ENCODE data around the gene PDE6H. TPM values are rescaled to one million over a fixed set of nuclear protein-coding genes. Genes with fewer than 3 reads are reported as not detected.
A peak's percentile ranks its signal among the peaks of the same experiment; 100 is the strongest.

Gene PDE6H
- total and polyA plus RNA-seq, 7 experiments from 2014 or later, result 2.7 TPM; not detected in 6

GRCh38 chr12:14956905-14957304 is 15.9 kb upstream of the PDE6H start:
- Mint-ChIP-seq H3K4me3 (peak overlapping the region; percentile 88 to 100 (median 97)), H3K27ac (peak overlapping the region; percentile 91 to 98 (median 96)), H3K27me3 (peaks cover 0 to 2% (median 0%) of the 10 kb centered on the region in 5 donors), H3K36me3 (peaks cover 7 to 56% (median 49%) of the 10 kb centered on the region in 5 donors), H3K9me3 (peaks cover 0 to 8% (median 0%) of the 10 kb centered on the region in 11 donors), H3K4me1 (peaks cover 40 to 65% (median 60%) of the 10 kb centered on the region in 7 donors)
- Histone ChIP-seq H3K27me3 (ENCODE audit: control insufficient read depth in 2 of 2, insufficient read depth in 2 of 2, low read length in 2 of 2) (no peaks in the 10 kb centered on the region), H3K27ac (ENCODE audit: low read depth, low read length) (peak overlapping the region; percentile 96), H3K9me3 (ENCODE audit: control insufficient read depth in 2 of 3, low read length in 3 of 3) (no peaks in the 10 kb centered on the region), H3K36me3 (ENCODE audit: control insufficient read depth in 2 of 3, insufficient read depth in 3 of 3, low read length in 3 of 3) (peaks cover 3 to 23% (median 4%) of the 10 kb centered on the region in 3 experiments), H3K4me3 (ENCODE audit: low read length) (peak overlapping the region; percentile 84), H3K4me1 (ENCODE audit: control insufficient read depth in 2 of 2, insufficient read depth in 2 of 2, low read length in 2 of 2) (peaks cover 34 to 59% of the 10 kb centered on the region in 2 donors)
- ChIA-PET POLR2A (interaction anchor here (0.6 to 7.0 kb wide), 13 partner anchors 10 to 186 kb away, joined by 3 to 115 read pairs (median 7); partner anchors contain the start of genes C12orf60, ERP27 and WBP11), CTCF (interaction anchor here (0.6 to 2.8 kb wide), 3 partner anchors 11 to 123 kb away, joined by 3 to 11 read pairs (median 3); no protein-coding TSS in a partner anchor)
- intact Hi-C loops (cut with micrococcal nuclease), result loop anchor here in 1 of 2 donors (5.0 kb wide), 1 partner anchor 95 kb away; no protein-coding TSS in a partner anchor
- no peak for DNase-seq
- no peak for ATAC-seq

- peaks cover 0 to 2% (median 0%) of the 10 kb centered on the region in 5 donors for H3K27me3 Mint-ChIP-seq
- Histone ChIP-seq H3K27ac (ENCODE audit: low read depth, low read length) (peak overlapping the region; percentile 96), H3K4me3 (ENCODE audit: low read length) (peak overlapping the region; percentile 84), H3K4me1 (ENCODE audit: control insufficient read depth in 2 of 2, insufficient read depth in 2 of 2, low read length in 2 of 2) (peaks cover 37 to 55% of the 10 kb centered on the region in 2 donors), H3K27me3 (ENCODE audit: control insufficient read depth in 2 of 2, insufficient read depth in 2 of 2, low read length in 2 of 2) (no peaks in the 10 kb centered on the region), H3K9me3 (ENCODE audit: control insufficient read depth in 2 of 3, low read length in 3 of 3) (no peaks in the 10 kb centered on the region), H3K36me3 (ENCODE audit: control insufficient read depth in 2 of 3, insufficient read depth in 3 of 3, low read length in 3 of 3) (peaks cover 3 to 23% (median 4%) of the 10 kb centered on the region in 3 experiments)
- ATAC-seq (no peak), DNase-seq (no peak)
- intact Hi-C loops (cut with micrococcal nuclease), result loop anchor here in 1 of 2 donors (2.0 to 5.0 kb wide), 2 partner anchors 95 to 589 kb away; no protein-coding TSS in a partner anchor
- peaks cover 36 to 65% (median 55%) of the 10 kb centered on the region in 7 donors for H3K4me1 Mint-ChIP-seq
- peaks cover 7 to 53% (median 43%) of the 10 kb centered on the region in 5 donors for H3K36me3 Mint-ChIP-seq
- H3K9me3 Mint-ChIP-seq, result peaks cover 0 to 8% (median 0%) of the 10 kb centered on the region in 11 donors
- H3K27ac Mint-ChIP-seq, result peak overlapping the region; percentile 94 to 100 (median 97)
- peak overlapping the region; percentile 88 to 100 (median 97) for H3K4me3 Mint-ChIP-seq
- ChIA-PET POLR2A (interaction anchor here (0.6 to 7.0 kb wide), 14 partner anchors 8 to 187 kb away, joined by 3 to 115 read pairs (median 7); partner anchors contain the start of genes C12orf60, ERP27 and WBP11), CTCF (interaction anchor here (0.6 to 2.8 kb wide), 2 partner anchors 10 to 38 kb away, joined by 3 to 11 read pairs; no protein-coding TSS in a partner anchor)
Observed at GRCh38 chr12:14957551-14958168, 15.2 kb upstream of the PDE6H start.

- Mint-ChIP-seq H3K36me3 (peaks cover 7 to 51% (median 40%) of the 10 kb centered on the region in 5 donors), H3K4me1 (peaks cover 34 to 65% (median 54%) of the 10 kb centered on the region in 7 donors), H3K4me3 (peak overlapping the region; percentile 88 to 100 (median 97)), H3K27me3 (peaks cover 0 to 2% (median 0%) of the 10 kb centered on the region in 5 donors), H3K27ac (peak overlapping the region; percentile 94 to 100 (median 97)), H3K9me3 (peaks cover 0 to 8% (median 0%) of the 10 kb centered on the region in 11 donors)
- Histone ChIP-seq H3K27me3 (ENCODE audit: control insufficient read depth in 2 of 2, insufficient read depth in 2 of 2, low read length in 2 of 2) (no peaks in the 10 kb centered on the region), H3K9me3 (ENCODE audit: control insufficient read depth in 2 of 3, low read length in 3 of 3) (no peaks in the 10 kb centered on the region), H3K27ac (ENCODE audit: low read depth, low read length) (peak overlapping the region; percentile 96), H3K36me3 (ENCODE audit: control insufficient read depth in 2 of 3, insufficient read depth in 3 of 3, low read length in 3 of 3) (peaks cover 3 to 23% (median 4%) of the 10 kb centered on the region in 3 experiments), H3K4me1 (ENCODE audit: control insufficient read depth in 2 of 2, insufficient read depth in 2 of 2, low read length in 2 of 2) (peaks cover 38 to 55% of the 10 kb centered on the region in 2 donors), H3K4me3 (ENCODE audit: low read length) (peak overlapping the region; percentile 84)
- ChIA-PET POLR2A (interaction anchor here (0.7 to 7.0 kb wide), 15 partner anchors 8 to 593 kb away, joined by 3 to 115 read pairs (median 7); partner anchors contain the start of genes ATF7IP and ERP27), CTCF (interaction anchor here (1.1 to 2.8 kb wide), 5 partner anchors 15 to 119 kb away, joined by 3 to 11 read pairs (median 4); no protein-coding TSS in a partner anchor)
- no peak for ATAC-seq
- intact Hi-C loops (cut with micrococcal nuclease), result loop anchor here in 1 of 2 donors (2.0 to 5.0 kb wide), 2 partner anchors 94 to 588 kb away; no protein-coding TSS in a partner anchor
- DNase-seq, result peak in 1 of 9 donors; percentile 33
Observed at GRCh38 chr12:14958361-14959125, 14.3 kb upstream of the PDE6H start.

DNA sequence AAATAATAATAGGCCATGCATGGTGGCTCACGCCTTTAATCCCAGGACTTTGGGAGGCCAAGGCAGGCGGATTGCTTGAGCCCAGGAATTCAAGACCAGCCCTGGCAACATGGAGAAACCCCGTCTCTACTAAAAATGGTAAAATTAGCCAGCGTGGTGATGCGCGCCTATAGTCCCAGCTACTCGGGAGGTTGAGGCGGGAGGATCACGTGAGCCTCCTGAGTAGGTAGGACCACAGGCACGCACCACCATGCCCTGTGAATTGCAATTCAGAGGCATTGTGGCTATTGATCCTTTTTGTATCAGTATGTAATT is 13.8 kb upstream of the PDE6H start:
- POLR2A ChIA-PET, result interaction anchor here (0.7 to 7.0 kb wide), 16 partner anchors 8 to 593 kb away, joined by 3 to 115 read pairs (median 5); partner anchors contain the start of genes ATF7IP and ERP27
- H3K9me3 Mint-ChIP-seq, result peaks cover 0 to 5% (median 0%) of the 10 kb centered on the region in 11 donors

DNA sequence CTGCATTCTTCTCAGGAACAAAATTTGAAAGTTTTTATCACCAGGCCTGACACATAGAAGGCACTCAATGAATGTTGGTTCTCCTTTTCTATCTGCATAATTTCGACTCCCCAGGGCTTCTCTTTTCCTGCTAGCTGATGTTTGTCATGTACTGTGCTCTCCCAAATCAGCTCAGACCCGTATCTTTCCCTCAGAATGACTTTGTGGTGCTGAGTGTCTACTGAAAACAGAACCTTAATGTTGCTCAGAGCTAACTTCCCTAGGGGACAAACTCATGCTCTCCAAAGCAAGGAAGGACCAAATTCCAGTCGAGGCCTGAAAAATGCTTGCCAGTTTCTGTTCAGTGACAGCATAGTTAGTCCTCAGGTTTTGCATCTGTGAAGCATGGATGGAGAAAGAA is 13.4 kb upstream of the PDE6H start:
- Mint-ChIP-seq H3K4me3 (peak overlapping the region; percentile 88 to 100 (median 97)), H3K4me1 (peaks cover 32 to 65% (median 54%) of the 10 kb centered on the region in 7 donors), H3K27ac (peak overlapping the region; percentile 94 to 100 (median 97)), H3K27me3 (peaks cover 0 to 2% (median 0%) of the 10 kb centered on the region in 5 donors), H3K36me3 (peaks cover 7 to 46% (median 40%) of the 10 kb centered on the region in 5 donors), H3K9me3 (peaks cover 0 to 5% (median 0%) of the 10 kb centered on the region in 11 donors)
- no peak for DNase-seq
- Histone ChIP-seq H3K27me3 (ENCODE audit: control insufficient read depth in 2 of 2, insufficient read depth in 2 of 2, low read length in 2 of 2) (no peaks in the 10 kb centered on the region), H3K4me1 (ENCODE audit: control insufficient read depth in 2 of 2, insufficient read depth in 2 of 2, low read length in 2 of 2) (peaks cover 38 to 54% of the 10 kb centered on the region in 2 donors), H3K9me3 (ENCODE audit: control insufficient read depth in 2 of 3, low read length in 3 of 3) (no peaks in the 10 kb centered on the region), H3K4me3 (ENCODE audit: low read length) (peak overlapping the region; percentile 84), H3K27ac (ENCODE audit: low read depth, low read length) (peak overlapping the region; percentile 96), H3K36me3 (ENCODE audit: control insufficient read depth in 2 of 3, insufficient read depth in 3 of 3, low read length in 3 of 3) (peaks cover under 1 to 19% (median 1%) of the 10 kb centered on the region in 3 experiments)
- POLR2A ChIA-PET, result interaction anchor here (0.7 to 7.0 kb wide), 18 partner anchors 9 to 594 kb away, joined by 3 to 115 read pairs (median 5); partner anchors contain the start of genes ATF7IP and ERP27
- CTCF ChIA-PET, result interaction anchor here (0.7 to 1.8 kb wide), 5 partner anchors 15 to 165 kb away, joined by 3 to 8 read pairs (median 4); no protein-coding TSS in a partner anchor
- no peak for ATAC-seq
- intact Hi-C loops (cut with micrococcal nuclease), result loop anchor here in 1 of 2 donors (2.0 to 5.0 kb wide), 2 partner anchors 93 to 587 kb away; no protein-coding TSS in a partner anchor

More for the DNA sequence above, 13.8 kb upstream of the PDE6H start:
- Histone ChIP-seq H3K27ac (ENCODE audit: low read depth, low read length) (peak overlapping the region; percentile 96), H3K4me1 (ENCODE audit: control insufficient read depth in 2 of 2, insufficient read depth in 2 of 2, low read length in 2 of 2) (peaks cover 38 to 55% of the 10 kb centered on the region in 2 donors), H3K4me3 (ENCODE audit: low read length) (peak overlapping the region; percentile 84), H3K9me3 (ENCODE audit: control insufficient read depth in 2 of 3, low read length in 3 of 3) (no peaks in the 10 kb centered on the region), H3K36me3 (ENCODE audit: control insufficient read depth in 2 of 3, insufficient read depth in 3 of 3, low read length in 3 of 3) (peaks cover 3 to 23% (median 4%) of the 10 kb centered on the region in 3 experiments), H3K27me3 (ENCODE audit: control insufficient read depth in 2 of 2, insufficient read depth in 2 of 2, low read length in 2 of 2) (no peaks in the 10 kb centered on the region)
- H3K36me3 Mint-ChIP-seq, result peaks cover 7 to 47% (median 40%) of the 10 kb centered on the region in 5 donors
- ATAC-seq (no peak), DNase-seq (no peak)
- peak overlapping the region; percentile 94 to 100 (median 97) for H3K27ac Mint-ChIP-seq
- intact Hi-C loops (cut with micrococcal nuclease), result loop anchor here in 1 of 2 donors (2.0 to 5.0 kb wide), 2 partner anchors 93 to 588 kb away; no protein-coding TSS in a partner anchor
- H3K4me3 Mint-ChIP-seq, result peak overlapping the region; percentile 88 to 100 (median 97)
- H3K27me3 Mint-ChIP-seq, result peaks cover 0 to 2% (median 0%) of the 10 kb centered on the region in 5 donors
- CTCF ChIA-PET, result interaction anchor here (0.7 to 1.8 kb wide), 5 partner anchors 15 to 164 kb away, joined by 3 to 8 read pairs (median 4); no protein-coding TSS in a partner anchor
- H3K4me1 Mint-ChIP-seq, result peaks cover 34 to 65% (median 54%) of the 10 kb centered on the region in 7 donors

Data from naive thymus-derived CD4-positive, alpha-beta T cell (primary cell).